HepG2 (cell line): ENCODE measurements around the gene NOL4L. TPM values are rescaled to one million over a fixed set of nuclear protein-coding genes. Genes with fewer than 3 reads are reported as not detected.
A peak's percentile ranks its signal among the peaks of the same experiment; 100 is the strongest.

Experiments used
- CC2D1A ChIP-seq: sonication (generic); formaldehyde crosslinking; IDR thresholded peaks from 2 replicates; pipeline ENCODE4 v1.8.1; 2023; ENCODE audit warnings: mild to moderate bottlenecking, missing genetic modification reagents
- CHCHD3 ChIP-seq: sonication (generic); formaldehyde crosslinking; IDR thresholded peaks from 2 replicates; pipeline ENCODE4 v1.8.0; 2022; ENCODE audit warnings: mild to moderate bottlenecking, missing genetic modification reagents, moderate library complexity
- CSRNP1 ChIP-seq: sonication (generic); formaldehyde crosslinking; IDR thresholded peaks from 2 replicates; pipeline ENCODE4 v1.8.1; 2023; ENCODE audit warnings: mild to moderate bottlenecking, missing genetic modification reagents
- EED ChIP-seq: sonication (generic); formaldehyde crosslinking; IDR thresholded peaks from 2 replicates; pipeline ENCODE4 v1.5.0; 2020; ENCODE audit warnings: mild to moderate bottlenecking, missing genetic modification reagents
- HIVEP1 ChIP-seq: sonication (generic); formaldehyde crosslinking; IDR thresholded peaks from 2 replicates; pipeline ENCODE4 v1.4.0; 2020; ENCODE audit warnings: mild to moderate bottlenecking, missing genetic modification reagents
- HOXA9 ChIP-seq: sonication (generic); formaldehyde crosslinking; IDR thresholded peaks from 2 replicates; pipeline ENCODE4 v1.8.1; 2022; ENCODE audit warnings: missing genetic modification reagents, mild to moderate bottlenecking, moderate library complexity, borderline replicate concordance
- HOXD1 ChIP-seq: sonication (generic); formaldehyde crosslinking; IDR thresholded peaks from 2 replicates; pipeline ENCODE4 v1.5.0; 2020; ENCODE audit warnings: missing genetic modification reagents
- JUN ChIP-seq: sonication (generic); formaldehyde crosslinking; IDR thresholded peaks from 2 replicates; pipeline ENCODE4 v1.4.0; 2020; ENCODE audit warnings: mild to moderate bottlenecking, missing genetic modification reagents
- LBX2 ChIP-seq: sonication (generic); formaldehyde crosslinking; IDR thresholded peaks from 2 replicates; pipeline ENCODE4 v1.5.0; 2020; ENCODE audit warnings: missing genetic modification reagents, mild to moderate bottlenecking, borderline replicate concordance
- NFE2 ChIP-seq: sonication (generic); formaldehyde crosslinking; IDR thresholded peaks from 2 replicates; pipeline ENCODE4 v1.4.0; 2020; ENCODE audit warnings: missing genetic modification reagents
- RARG ChIP-seq: sonication (generic); formaldehyde crosslinking; IDR thresholded peaks from 2 replicates; pipeline ENCODE4 v1.4.0; 2020; ENCODE audit warnings: low read depth, mild to moderate bottlenecking, missing genetic modification reagents
- TBP ChIP-seq: sonication (generic); formaldehyde crosslinking; IDR thresholded peaks from 2 replicates; pipeline ENCODE4 v1.5.0; 2020; ENCODE audit warnings: missing genetic modification reagents
- TBX2 ChIP-seq: sonication (generic); formaldehyde crosslinking; IDR thresholded peaks from 2 replicates; pipeline ENCODE4 v1.5.0; 2020; ENCODE audit warnings: missing genetic modification reagents, mild to moderate bottlenecking, borderline replicate concordance
- ZEB1 ChIP-seq: IDR thresholded peaks from 2 replicates; pipeline ENCODE4 v1.6.1; 2012; ENCODE audit warnings: mild to moderate bottlenecking, low read depth, inconsistent platforms; ENCODE audit not compliant: insufficient replicate concordance
- ZNF263 ChIP-seq: sonication (generic); formaldehyde crosslinking; IDR thresholded peaks from 2 replicates; pipeline ENCODE4 v1.4.0; 2020; ENCODE audit warnings: missing genetic modification reagents
- ZNF569 ChIP-seq: sonication (generic); formaldehyde crosslinking; IDR thresholded peaks from 2 replicates; pipeline ENCODE4 v1.5.0; 2020; ENCODE audit warnings: mild to moderate bottlenecking, missing genetic modification reagents, moderate library complexity, borderline replicate concordance
- ZNF598 ChIP-seq: sonication (generic); formaldehyde crosslinking; IDR thresholded peaks from 2 replicates; pipeline ENCODE4 v1.5.1; 2020; ENCODE audit warnings: mild to moderate bottlenecking, missing genetic modification reagents, borderline replicate concordance
- ZNF703 ChIP-seq: sonication (generic); formaldehyde crosslinking; IDR thresholded peaks from 2 replicates; pipeline ENCODE4 v1.5.1; 2020; ENCODE audit warnings: missing genetic modification reagents, mild to moderate bottlenecking, moderate library complexity, borderline replicate concordance
- ZNF746 ChIP-seq: sonication (generic); formaldehyde crosslinking; IDR thresholded peaks from 2 replicates; pipeline ENCODE4 v1.8.0; 2022; ENCODE audit warnings: mild to moderate bottlenecking, missing genetic modification reagents
- ZNF749 ChIP-seq: sonication (generic); formaldehyde crosslinking; IDR thresholded peaks from 2 replicates; pipeline ENCODE4 v1.8.0; 2022; ENCODE audit warnings: mild to moderate bottlenecking, missing genetic modification reagents, moderate library complexity, borderline replicate concordance
- ZNF773 ChIP-seq: sonication (generic); formaldehyde crosslinking; IDR thresholded peaks from 2 replicates; pipeline ENCODE4 v1.4.0; 2020; ENCODE audit warnings: missing genetic modification reagents, borderline replicate concordance
- ZZZ3 ChIP-seq: sonication (generic); formaldehyde crosslinking; IDR thresholded peaks from 2 replicates; pipeline ENCODE4 v1.4.0; 2020; ENCODE audit warnings: missing genetic modification reagents, mild to moderate bottlenecking, borderline replicate concordance
- polyA plus RNA-seq, 8 experiments: library from polyadenylated mRNA; depleted of rRNA in 3 of 8; stranded (reverse) in 7 of 8; unstranded in 1 of 8; fragments of >200 nt; fragmentation: Illumina TruSeq in 4 of 8; extraction: Trizol in 4 of 8; gene quantifications; 2 replicates each; pipeline versions ENCODE4 v1.2.1 to v1.2.3, GENCODE V29; 2011 to 2016; ENCODE audit warnings: low read depth in 4 of 8, missing spikeins in 1 of 8, mixed read lengths in 1 of 8; ENCODE audit not compliant: insufficient read depth in 1 of 8
- total RNA-seq, 5 experiments: library from RNA; depleted of rRNA; stranded (reverse); fragments of >200 nt; fragmentation: Illumina TruSeq; extraction: Trizol; gene quantifications; 2 replicates each; pipeline ENCODE4 v1.2.3, GENCODE V29; 2016; ENCODE audit warnings: low read depth in 1 of 5
- TF ChIP-seq, protein P1 (sequence below): sonication (generic); formaldehyde crosslinking; IDR thresholded peaks from 2 replicates; pipeline ENCODE4 v1.4.0; 2020; ENCODE audit warnings: missing genetic modification reagents

NOL4L gene
- total and polyA plus RNA-seq, 2 of the 13 experiments (the other 11 are each of a cell fraction or from before 2014, with no cell fraction given), result 16.6 to 35.4 TPM

DNA sequence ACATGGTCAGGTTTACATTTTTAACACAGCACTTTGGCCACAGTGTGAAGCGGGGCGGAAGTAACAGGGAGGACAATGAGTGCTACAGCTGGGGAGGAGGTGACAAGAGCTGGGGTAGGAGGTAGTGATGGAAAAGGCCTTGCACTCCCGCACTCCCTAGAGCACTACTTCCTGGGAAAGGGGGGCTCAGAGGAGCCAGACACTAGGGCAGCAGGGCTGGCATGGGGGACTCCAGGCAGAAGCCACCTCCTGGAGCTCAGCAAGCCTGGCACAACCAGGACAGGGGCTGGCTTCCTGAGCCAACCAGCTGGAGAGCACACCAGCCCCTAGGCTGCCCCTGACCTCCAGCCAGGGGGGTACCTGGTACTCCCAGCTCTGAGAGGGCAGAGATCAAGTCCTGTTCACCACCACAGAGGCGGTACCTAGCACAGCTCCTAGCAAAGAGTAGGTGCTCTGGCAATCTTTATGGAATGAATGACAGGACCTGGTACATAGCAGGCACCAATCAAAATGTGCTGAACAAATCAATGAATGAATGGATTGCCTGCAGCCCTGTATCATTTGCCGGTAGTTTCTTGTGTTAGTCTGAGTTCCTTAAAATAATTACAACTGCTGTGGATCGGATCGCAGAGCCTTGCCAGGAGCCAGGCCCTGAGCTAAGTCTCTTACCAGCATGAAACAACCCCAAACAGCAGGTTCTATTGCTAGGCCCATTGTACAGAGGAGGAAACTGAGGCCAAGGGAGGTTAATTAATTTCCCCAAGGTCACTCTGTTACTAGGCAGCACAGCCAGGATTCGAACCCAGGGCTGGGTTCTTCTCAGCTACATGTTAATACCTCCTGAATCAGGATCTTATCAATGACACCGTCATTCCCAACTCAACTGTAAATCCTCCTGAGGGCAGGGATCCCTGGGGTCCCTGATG, 15.5 kb downstream of the NOL4L start (continued):
- TF ChIP-seq, protein P1, sequence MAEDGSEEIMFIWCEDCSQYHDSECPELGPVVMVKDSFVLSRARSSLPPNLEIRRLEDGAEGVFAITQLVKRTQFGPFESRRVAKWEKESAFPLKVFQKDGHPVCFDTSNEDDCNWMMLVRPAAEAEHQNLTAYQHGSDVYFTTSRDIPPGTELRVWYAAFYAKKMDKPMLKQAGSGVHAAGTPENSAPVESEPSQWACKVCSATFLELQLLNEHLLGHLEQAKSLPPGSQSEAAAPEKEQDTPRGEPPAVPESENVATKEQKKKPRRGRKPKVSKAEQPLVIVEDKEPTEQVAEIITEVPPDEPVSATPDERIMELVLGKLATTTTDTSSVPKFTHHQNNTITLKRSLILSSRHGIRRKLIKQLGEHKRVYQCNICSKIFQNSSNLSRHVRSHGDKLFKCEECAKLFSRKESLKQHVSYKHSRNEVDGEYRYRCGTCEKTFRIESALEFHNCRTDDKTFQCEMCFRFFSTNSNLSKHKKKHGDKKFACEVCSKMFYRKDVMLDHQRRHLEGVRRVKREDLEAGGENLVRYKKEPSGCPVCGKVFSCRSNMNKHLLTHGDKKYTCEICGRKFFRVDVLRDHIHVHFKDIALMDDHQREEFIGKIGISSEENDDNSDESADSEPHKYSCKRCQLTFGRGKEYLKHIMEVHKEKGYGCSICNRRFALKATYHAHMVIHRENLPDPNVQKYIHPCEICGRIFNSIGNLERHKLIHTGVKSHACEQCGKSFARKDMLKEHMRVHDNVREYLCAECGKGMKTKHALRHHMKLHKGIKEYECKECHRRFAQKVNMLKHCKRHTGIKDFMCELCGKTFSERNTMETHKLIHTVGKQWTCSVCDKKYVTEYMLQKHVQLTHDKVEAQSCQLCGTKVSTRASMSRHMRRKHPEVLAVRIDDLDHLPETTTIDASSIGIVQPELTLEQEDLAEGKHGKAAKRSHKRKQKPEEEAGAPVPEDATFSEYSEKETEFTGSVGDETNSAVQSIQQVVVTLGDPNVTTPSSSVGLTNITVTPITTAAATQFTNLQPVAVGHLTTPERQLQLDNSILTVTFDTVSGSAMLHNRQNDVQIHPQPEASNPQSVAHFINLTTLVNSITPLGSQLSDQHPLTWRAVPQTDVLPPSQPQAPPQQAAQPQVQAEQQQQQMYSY (CRISPR knock-in tag), result no peak
- TF ChIP-seq TBP (CRISPR knock-in tag) (no peak), ZNF263 (CRISPR knock-in tag) (peak; percentile 97), CC2D1A (CRISPR knock-in tag) (no peak), ZEB1 (no peak), TBX2 (CRISPR knock-in tag) (no peak), JUN (CRISPR knock-in tag) (no peak), EED (CRISPR knock-in tag) (no peak), HOXA9 (CRISPR knock-in tag) (no peak), LBX2 (CRISPR knock-in tag) (no peak), RARG (no peak), CHCHD3 (CRISPR knock-in tag) (no peak), ZNF773 (CRISPR knock-in tag) (no peak), ZNF703 (CRISPR knock-in tag) (no peak), CSRNP1 (CRISPR knock-in tag) (no peak), ZNF749 (CRISPR knock-in tag) (no peak), ZNF746 (no peak; the same call in 1 of the 2 replicates), ZZZ3 (CRISPR knock-in tag) (no peak), HIVEP1 (peak; percentile 57; the same call in 1 of the 2 replicates), ZNF598 (CRISPR knock-in tag) (peak; percentile 13; the same call in 1 of the 2 replicates), HOXD1 (no peak), ZNF569 (CRISPR knock-in tag) (0 out of 2 replicates have a peak, but pooled peaks have one; percentile 40), NFE2 (CRISPR knock-in tag) (no peak)
